ENCODE results near the gene MEST.
"Not testable (repeated sequence)": the region's sequence is repeated elsewhere in the genome, so short reads cannot be mapped to it uniquely, and the experiment has no call there.

MEST gene

DNA sequence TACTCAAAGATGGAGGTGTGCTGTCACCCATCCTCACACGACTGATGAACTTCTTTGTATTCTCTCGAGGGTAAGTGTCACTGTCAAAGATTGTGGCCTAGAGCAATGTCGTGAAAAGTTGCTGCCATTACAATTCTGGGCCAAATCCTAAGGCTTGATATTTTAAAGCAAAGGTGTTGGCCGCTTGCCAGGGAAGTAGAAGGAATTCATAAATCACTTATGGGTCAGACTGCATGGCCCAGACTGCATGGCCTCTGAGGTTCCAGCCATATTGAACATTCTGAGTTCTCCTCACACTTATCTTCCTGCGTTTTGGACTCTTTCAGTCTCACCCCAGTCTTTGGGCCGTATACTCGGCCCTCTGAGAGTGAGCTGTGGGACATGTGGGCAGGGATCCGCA lies 8.6 kb downstream of the MEST start:
- Histone ChIP-seq H3K27ac (no peak overlapping the region), H3K9ac (ENCODE audit: insufficient read length) (no peak overlapping the region), H3K36me3 (ENCODE audit: insufficient read depth, low read length) (no peaks in the 10 kb centered on the region), H3K9me3 (ENCODE audit: low read depth, low read length) (no peaks in the 10 kb centered on the region), H3K4me3 (no peak overlapping the region)
- DNase-seq (ENCODE audit: low read depth, low spot score) = no peak
- TF ChIP-seq EZH2 (IDR thresholded peaks at IDR 0.05) (no peak), POLR2AphosphoS5 (IDR thresholded peaks at IDR 0.05; ENCODE audit: borderline replicate concordance, low read depth, low read length) (no peak), FOXP2 (optimal IDR thresholded peaks at IDR 0.05; ENCODE audit: control extremely low read depth, extremely low read length, insufficient read depth) (no peak)

DNA sequence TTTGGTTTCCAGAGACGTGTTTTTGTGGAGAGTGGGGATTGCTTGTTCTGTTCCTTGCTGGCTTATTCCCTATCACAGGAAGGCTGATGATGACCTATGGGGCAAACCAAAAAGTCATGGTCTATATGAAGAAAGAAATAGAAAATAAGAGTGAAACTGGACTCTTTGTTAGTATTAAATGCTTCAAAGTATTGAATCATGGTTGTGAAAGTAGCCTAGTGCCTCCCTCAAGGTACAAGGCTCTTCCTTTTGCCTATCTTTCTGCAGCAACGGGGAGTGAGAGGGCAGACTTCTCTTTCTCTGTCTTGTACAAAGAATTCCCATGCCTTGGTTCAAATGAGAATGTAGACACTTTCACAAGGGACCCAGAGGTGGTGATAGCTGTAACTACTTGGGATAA lies 9.0 kb downstream of the MEST start:
- Histone ChIP-seq H3K9ac (ENCODE audit: insufficient read length) (no peak overlapping the region), H3K9me3 (ENCODE audit: low read depth, low read length) (no peaks in the 10 kb centered on the region), H3K36me3 (ENCODE audit: insufficient read depth, low read length) (no peaks in the 10 kb centered on the region), H3K4me3 (no peak overlapping the region), H3K27ac (no peak overlapping the region)
- TF ChIP-seq FOXP2 (optimal IDR thresholded peaks at IDR 0.05; ENCODE audit: control extremely low read depth, extremely low read length, insufficient read depth) (no peak), POLR2AphosphoS5 (IDR thresholded peaks at IDR 0.05; ENCODE audit: borderline replicate concordance, low read depth, low read length) (no peak), EZH2 (IDR thresholded peaks at IDR 0.05) (no peak)
- no peak for DNase-seq (ENCODE audit: low read depth, low spot score)

DNA sequence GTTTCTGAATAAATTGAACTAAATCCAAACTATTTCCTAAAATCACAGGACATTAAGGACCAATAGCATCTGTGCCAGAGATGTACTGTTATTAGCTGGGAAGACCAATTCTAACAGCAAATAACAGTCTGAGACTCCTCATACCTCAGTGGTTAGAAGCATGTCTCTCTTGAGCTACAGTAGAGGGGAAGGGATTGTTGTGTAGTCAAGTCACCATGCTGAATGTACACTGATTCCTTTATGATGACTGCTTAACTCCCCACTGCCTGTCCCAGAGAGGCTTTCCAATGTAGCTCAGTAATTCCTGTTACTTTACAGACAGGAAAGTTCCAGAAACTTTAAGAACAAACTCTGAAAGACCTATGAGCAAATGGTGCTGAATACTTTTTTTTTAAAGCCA lies 13.9 kb downstream of the MEST start:
- TF ChIP-seq FOXP2 (optimal IDR thresholded peaks at IDR 0.05; ENCODE audit: control extremely low read depth, extremely low read length, insufficient read depth) = no peak
- no peak for TF ChIP-seq POLR2AphosphoS5 (IDR thresholded peaks at IDR 0.05; ENCODE audit: borderline replicate concordance, low read depth, low read length)
- no peak for TF ChIP-seq EZH2 (IDR thresholded peaks at IDR 0.05)
- no peaks in the 10 kb centered on the region for H3K9me3 ChIP-seq (ENCODE audit: low read depth, low read length)
- no peak overlapping the region for H3K9ac ChIP-seq (ENCODE audit: insufficient read length)
- no peak for DNase-seq (ENCODE audit: low read depth, low spot score)
- H3K4me3 ChIP-seq = no peak overlapping the region
- peaks cover 6% of the 10 kb centered on the region; the same call in 1 of the 2 replicates for H3K36me3 ChIP-seq (ENCODE audit: insufficient read depth, low read length)
- H3K27ac ChIP-seq = no peak overlapping the region

GRCh38 chr7:130506358-130506757 lies 14.5 kb downstream of the MEST start:
- DNase-seq (ENCODE audit: low read depth, low spot score) = no peak
- H3K4me3 ChIP-seq = no peak overlapping the region
- no peak overlapping the region for H3K9ac ChIP-seq (ENCODE audit: insufficient read length)
- peaks cover 6% of the 10 kb centered on the region; the same call in 1 of the 2 replicates for H3K36me3 ChIP-seq (ENCODE audit: insufficient read depth, low read length)
- no peaks in the 10 kb centered on the region for H3K9me3 ChIP-seq (ENCODE audit: low read depth, low read length)
- H3K27ac ChIP-seq = no peak overlapping the region
- no peak for TF ChIP-seq POLR2AphosphoS5 (IDR thresholded peaks at IDR 0.05; ENCODE audit: borderline replicate concordance, low read depth, low read length)
- no peak for TF ChIP-seq EZH2 (IDR thresholded peaks at IDR 0.05)
- TF ChIP-seq FOXP2 (optimal IDR thresholded peaks at IDR 0.05; ENCODE audit: control extremely low read depth, extremely low read length, insufficient read depth) = no peak

DNA sequence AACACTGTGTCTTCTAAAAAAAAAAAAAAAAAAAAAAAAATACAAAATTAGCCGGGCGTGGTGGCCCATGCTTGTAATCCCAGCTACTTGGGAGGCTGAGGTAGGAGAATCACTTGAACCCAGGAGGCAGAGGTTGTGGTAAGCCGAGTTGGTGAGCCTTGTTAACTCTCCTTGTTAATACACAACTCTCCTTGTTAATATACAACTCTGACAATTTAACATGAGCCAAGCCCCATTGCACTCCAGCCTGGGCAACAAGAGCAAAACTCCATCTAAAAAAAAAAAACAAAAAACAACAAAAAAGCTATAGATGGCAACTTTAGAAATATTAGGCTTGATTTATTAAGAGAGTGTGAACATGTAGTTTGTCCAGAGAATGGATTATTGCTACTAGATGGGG lies 20.2 kb downstream of the MEST start:
- not testable (repeated sequence) for H3K9me3 ChIP-seq (ENCODE audit: low read depth, low read length); H3K27ac ChIP-seq; H3K36me3 ChIP-seq (ENCODE audit: insufficient read depth, low read length); H3K9ac ChIP-seq (ENCODE audit: insufficient read length); H3K4me3 ChIP-seq; DNase-seq (ENCODE audit: low read depth, low spot score)

GRCh38 chr7:130513447-130513846 lies 21.6 kb downstream of the MEST start:
- Histone ChIP-seq H3K9me3 (ENCODE audit: low read depth, low read length) (no peaks in the 10 kb centered on the region), H3K4me3 (no peak overlapping the region), H3K27ac (no peak overlapping the region), H3K9ac (ENCODE audit: insufficient read length) (no peak overlapping the region), H3K36me3 (ENCODE audit: insufficient read depth, low read length) (no peaks in the 10 kb centered on the region)
- TF ChIP-seq EZH2 (IDR thresholded peaks at IDR 0.05) (no peak), POLR2AphosphoS5 (IDR thresholded peaks at IDR 0.05; ENCODE audit: borderline replicate concordance, low read depth, low read length) (no peak), FOXP2 (optimal IDR thresholded peaks at IDR 0.05; ENCODE audit: control extremely low read depth, extremely low read length, insufficient read depth) (no peak)
- DNase-seq (ENCODE audit: low read depth, low spot score) = no peak

GRCh38 chr7:130515315-130516040 lies 23.6 kb downstream of the MEST start:
- no peaks in the 10 kb centered on the region for H3K9me3 ChIP-seq (ENCODE audit: low read depth, low read length)
- DNase-seq (ENCODE audit: low read depth, low spot score) = no peak
- H3K4me3 ChIP-seq = no peak overlapping the region
- no peak overlapping the region for H3K27ac ChIP-seq
- H3K36me3 ChIP-seq (ENCODE audit: insufficient read depth, low read length) = no peaks in the 10 kb centered on the region
- TF ChIP-seq POLR2AphosphoS5 (IDR thresholded peaks at IDR 0.05; ENCODE audit: borderline replicate concordance, low read depth, low read length) (no peak), EZH2 (IDR thresholded peaks at IDR 0.05) (no peak), FOXP2 (optimal IDR thresholded peaks at IDR 0.05; ENCODE audit: control extremely low read depth, extremely low read length, insufficient read depth) (no peak)
- H3K9ac ChIP-seq (ENCODE audit: insufficient read length) = no peak overlapping the region

DNA sequence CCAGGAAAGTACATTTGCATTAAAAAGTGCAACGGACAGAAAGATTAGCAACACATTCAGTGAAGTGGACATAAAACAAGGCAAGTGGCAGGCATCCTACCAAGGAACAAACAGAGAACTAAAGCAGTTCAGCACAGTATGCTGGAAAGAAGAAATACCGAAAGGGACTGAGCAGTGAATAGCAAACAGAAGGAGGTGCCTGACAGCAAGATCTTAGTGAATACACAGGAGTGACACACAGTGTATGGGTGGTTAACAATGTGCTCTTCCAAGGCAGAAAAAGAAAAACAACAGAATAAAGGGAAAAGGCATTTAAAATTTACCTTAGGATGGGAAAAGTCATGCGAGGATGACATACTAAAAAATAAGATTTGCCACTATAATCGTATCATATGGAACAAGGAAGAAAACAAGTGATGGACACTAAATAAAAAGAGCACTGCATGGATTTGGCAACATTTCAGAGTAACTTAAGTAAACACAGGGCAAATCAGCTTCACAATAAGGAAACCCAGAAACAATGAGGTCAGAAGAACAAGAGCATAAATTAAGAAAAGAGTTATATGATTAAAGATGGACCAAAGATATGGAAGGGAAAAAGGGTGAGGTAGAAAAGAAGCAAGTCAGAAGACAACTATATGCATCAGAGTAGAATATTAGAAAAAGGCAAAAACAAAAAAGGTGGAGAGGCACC lies 29.5 kb downstream of the MEST start:
- Histone ChIP-seq H3K4me3 (no peak overlapping the region), H3K9me3 (ENCODE audit: low read depth, low read length) (no peaks in the 10 kb centered on the region), H3K9ac (ENCODE audit: insufficient read length) (no peak overlapping the region), H3K27ac (no peak overlapping the region), H3K36me3 (ENCODE audit: insufficient read depth, low read length) (no peaks in the 10 kb centered on the region)
- no peak for TF ChIP-seq FOXP2 (optimal IDR thresholded peaks at IDR 0.05; ENCODE audit: control extremely low read depth, extremely low read length, insufficient read depth)
- TF ChIP-seq POLR2AphosphoS5 (IDR thresholded peaks at IDR 0.05; ENCODE audit: borderline replicate concordance, low read depth, low read length) = no peak
- TF ChIP-seq EZH2 (IDR thresholded peaks at IDR 0.05) = no peak
- DNase-seq (ENCODE audit: low read depth, low spot score) = no peak

DNA sequence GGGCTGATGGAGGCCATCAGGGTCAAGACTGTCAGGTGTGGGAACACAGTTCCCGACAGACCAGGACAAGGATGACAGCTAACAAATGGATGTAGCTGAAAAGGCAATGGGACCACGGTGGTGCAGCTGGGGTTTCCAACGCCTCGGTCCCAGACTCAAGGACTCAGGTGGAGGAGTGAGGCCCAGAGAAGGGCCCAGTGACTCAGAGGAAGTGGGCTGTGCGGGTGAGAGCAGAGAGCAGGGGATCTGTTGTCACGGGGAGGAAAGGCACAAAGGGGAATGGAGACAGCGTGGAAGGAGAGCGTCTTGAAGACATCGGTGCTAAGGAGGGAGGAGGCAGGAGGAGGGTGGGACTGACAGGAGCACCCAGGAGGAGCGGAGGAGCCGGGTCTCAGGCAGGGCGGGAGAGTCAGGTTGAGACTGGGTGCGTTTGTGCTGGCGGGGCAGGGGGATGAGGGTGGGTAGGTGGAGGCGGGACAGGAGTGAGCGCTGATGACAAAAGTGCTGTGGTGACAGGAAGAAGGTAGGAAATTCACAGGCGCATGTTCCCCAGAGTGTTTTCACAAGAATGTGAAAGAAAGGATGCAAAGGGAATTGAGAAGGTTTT lies 31.7 kb downstream of the MEST start:
- H3K4me3 ChIP-seq; H3K36me3 ChIP-seq (ENCODE audit: insufficient read depth, low read length); H3K9ac ChIP-seq (ENCODE audit: insufficient read length); H3K9me3 ChIP-seq (ENCODE audit: low read depth, low read length); H3K27ac ChIP-seq; DNase-seq (ENCODE audit: low read depth, low spot score): not testable (repeated sequence)

All from SK-N-MC (cell line).